Naive B cell (primary cell): Measurements from ENCODE around the gene AATF. TPM values are rescaled to one million over a fixed set of nuclear protein-coding genes. Genes with fewer than 3 reads are reported as not detected.

Experiments used
- polyA plus RNA-seq, 6 donors: library from polyadenylated mRNA; unstranded; fragments of 300-500 nt; fragmentation: Illumina TruSeq; gene quantifications; one replicate each; pipeline ENCODE4 v1.2.3, GENCODE V29; 2021; ENCODE audit warnings: low read depth in 6 of 6

The AATF gene
- polyA plus RNA-seq, 6 donors from 2014 or later, result 63.8 to 96.7 (median 73.2) TPM

Other genes starting within 250 kb of the AATF start
- not detected for gene LHX1, start 11.5 kb upstream of the AATF start, polyA plus RNA-seq